Suprapubic skin (tissue), 4 donors: ENCODE data around the gene EEFSEC. TPM values are rescaled to one million over a fixed set of nuclear protein-coding genes. Genes with fewer than 3 reads are reported as not detected.

Source experiments
- DNase-seq, 2 donors: peaks; one replicate each; pipeline ENCODE4 v3.0.0-alpha.2; 2019; ENCODE audit warnings: low spot score in 2 of 2
- H3K27ac ChIP-seq: fragments of 200-600 bp; sonication (generic); one replicate; pipeline ENCODE4 v1.5.1; 2019
- H3K27me3 ChIP-seq: fragments of 200-600 bp; sonication (generic); one replicate; pipeline ENCODE4 v1.5.1; 2019
- H3K36me3 ChIP-seq: fragments of 200-600 bp; sonication (generic); one replicate; pipeline ENCODE4 v1.5.1; 2019
- H3K4me1 ChIP-seq: fragments of 200-600 bp; sonication (generic); one replicate; pipeline ENCODE4 v1.5.1; 2019
- H3K4me3 ChIP-seq: fragments of 200-600 bp; sonication (generic); one replicate; pipeline ENCODE4 v1.5.1; 2019; ENCODE audit warnings: mild to moderate bottlenecking
- H3K9me3 ChIP-seq: fragments of 200-600 bp; sonication (generic); one replicate; pipeline ENCODE4 v1.5.1; 2019
- CTCF ChIP-seq, 2 donors: fragments of 200-600 bp in 1 of 2; fragments of 450-650 bp in 1 of 2; sonication (generic) in 1 of 2; IDR thresholded peaks; one replicate each; pipeline ENCODE4 v1.5.1; 2016 to 2019; ENCODE audit warnings: antibody characterized with exemption in 2 of 2, mild to moderate bottlenecking in 1 of 2, moderate library complexity in 1 of 2
- EP300 ChIP-seq: sonication (generic); formaldehyde crosslinking; IDR thresholded peaks from one replicate; pipeline ENCODE4 v1.6.1; 2017; ENCODE audit warnings: antibody characterized with exemption
- POLR2A ChIP-seq, 2 donors: fragments of 450-650 bp; IDR thresholded peaks; one replicate each; pipeline ENCODE4 v1.6.1; 2017; ENCODE audit warnings: antibody characterized with exemption in 2 of 2, mild to moderate bottlenecking in 2 of 2, moderate library complexity in 2 of 2
- POLR2AphosphoS5 ChIP-seq, 3 donors: sonication (generic); formaldehyde crosslinking; IDR thresholded peaks; one replicate each; pipeline ENCODE4 v1.6.1; 2017; ENCODE audit warnings: antibody characterized with exemption in 3 of 3
- WGBS: methylation state at CpG from one replicate; pipeline ENCODE4 v1.1.5; 2018; 5-methylcytosine and 5-hydroxymethylcytosine counted together
- total RNA-seq, 4 donors: library from RNA; depleted of rRNA; stranded (reverse); fragments of >200 nt; gene quantifications; one replicate each; pipeline ENCODE4 v1.1.0, GENCODE V29; 2016

EEFSEC gene
- total RNA-seq, 4 donors from 2014 or later, result 14.3 to 19.4 (median 16.7) TPM

DNA sequence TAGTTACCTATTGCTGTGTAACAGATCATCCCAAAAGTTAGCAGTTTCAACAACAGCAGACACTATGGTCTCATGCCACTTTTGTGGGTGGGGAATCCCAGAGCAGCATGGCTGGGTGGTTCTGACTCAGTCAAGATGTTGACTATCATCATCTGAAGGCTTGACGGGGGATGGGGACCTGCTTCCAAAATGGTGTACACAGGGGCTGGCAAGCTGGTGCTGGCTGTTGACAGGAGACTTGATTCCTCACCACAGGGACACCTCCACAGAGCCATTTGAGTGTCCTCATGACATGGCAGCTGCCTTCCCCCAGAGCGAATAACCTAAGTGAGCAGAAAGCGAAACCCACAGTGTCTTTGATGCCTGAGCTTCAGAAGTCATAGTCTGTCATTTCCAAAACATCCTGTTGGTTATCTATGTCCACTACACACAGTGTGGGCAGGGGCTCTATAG, 294.3 kb downstream of the EEFSEC start:
- 81% methylated on average over 3 of the region's 3 CpGs for WGBS
- H3K36me3 ChIP-seq, result no peaks in the 10 kb centered on the region
- H3K9me3 ChIP-seq, result no peaks in the 10 kb centered on the region
- H3K4me1 ChIP-seq, result no peaks in the 10 kb centered on the region
- no peak overlapping the region for H3K4me3 ChIP-seq
- no peak overlapping the region for H3K27ac ChIP-seq
- TF ChIP-seq POLR2A (IDR thresholded peaks at IDR 0.05), result no peak
- TF ChIP-seq POLR2AphosphoS5 (IDR thresholded peaks at IDR 0.05), result no peak
- TF ChIP-seq EP300, result no peak
- no peak for TF ChIP-seq CTCF (IDR thresholded peaks at IDR 0.05)
- peaks cover 8% of the 10 kb centered on the region for H3K27me3 ChIP-seq
- no peak for DNase-seq

- H3K36me3 ChIP-seq, result no peaks in the 10 kb centered on the region
- DNase-seq, result no peak
- TF ChIP-seq POLR2A (IDR thresholded peaks at IDR 0.05), result no peak
- no peak for TF ChIP-seq EP300
- TF ChIP-seq POLR2AphosphoS5 (IDR thresholded peaks at IDR 0.05), result no peak
- no peak for TF ChIP-seq CTCF (IDR thresholded peaks at IDR 0.05)
Measured at GRCh38 chr3:128448491-128448890, 295.2 kb downstream of the EEFSEC start.

DNA sequence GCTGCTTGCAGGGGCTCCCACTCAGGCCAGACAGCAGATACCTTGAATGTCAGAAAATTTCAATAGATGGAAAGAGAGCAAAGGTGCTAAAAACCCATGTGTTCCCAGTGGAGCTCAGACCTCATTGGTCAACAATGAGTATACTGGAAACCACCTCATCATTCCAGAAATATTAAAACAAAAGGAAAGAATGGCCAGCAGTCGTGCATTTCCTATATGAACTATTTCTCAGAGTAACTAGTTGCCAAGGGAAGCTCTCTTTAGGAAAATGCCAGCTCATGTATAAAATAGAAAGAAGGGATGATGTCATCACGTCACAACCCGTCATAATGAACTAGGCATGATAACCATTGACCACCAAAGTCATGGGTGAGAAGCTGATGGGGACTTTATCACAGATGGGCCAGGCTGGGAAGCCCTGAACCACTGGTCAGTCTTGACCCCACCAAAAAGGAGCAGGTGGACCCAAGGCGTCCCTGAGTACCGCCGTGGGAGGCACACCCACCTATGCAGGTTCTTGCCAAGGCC, 295.9 kb downstream of the EEFSEC start:
- H3K36me3 ChIP-seq, result no peaks in the 10 kb centered on the region

More at GRCh38 chr3:128448491-128448890, 295.2 kb downstream of the EEFSEC start:
- H3K4me1 ChIP-seq, result no peaks in the 10 kb centered on the region
- H3K9me3 ChIP-seq, result no peaks in the 10 kb centered on the region
- 66% methylated on average over 6 of the region's 6 CpGs for WGBS
- peaks cover 15% of the 10 kb centered on the region for H3K27me3 ChIP-seq
- no peak overlapping the region for H3K27ac ChIP-seq
- H3K4me3 ChIP-seq, result no peak overlapping the region

DNA sequence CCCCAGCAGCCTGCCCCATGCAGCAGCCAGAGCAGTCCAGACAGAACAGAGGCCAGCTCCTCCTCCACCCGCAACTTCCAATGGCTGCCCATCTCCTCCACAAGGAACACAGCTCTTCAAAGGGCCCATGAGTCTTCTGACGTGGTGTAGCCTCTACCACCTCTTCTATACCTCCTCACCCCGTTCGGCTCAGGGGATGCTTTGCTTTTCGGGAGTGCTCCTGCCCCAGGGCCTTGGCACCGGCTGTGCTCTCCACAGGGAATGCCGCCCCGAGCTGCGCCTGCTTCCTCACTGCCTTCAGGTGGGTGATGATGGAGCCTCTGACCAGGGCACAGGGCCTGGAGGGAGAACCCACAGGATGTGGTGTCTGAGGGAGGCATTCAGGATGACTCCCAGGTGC, 298.8 kb downstream of the EEFSEC start:
- Histone ChIP-seq H3K27ac (no peak overlapping the region), H3K4me1 (no peaks in the 10 kb centered on the region), H3K4me3 (no peak overlapping the region), H3K9me3 (no peaks in the 10 kb centered on the region), H3K36me3 (no peaks in the 10 kb centered on the region), H3K27me3 (peaks cover 40% of the 10 kb centered on the region)
- DNase-seq, result no peak
- no peak for TF ChIP-seq POLR2A (IDR thresholded peaks at IDR 0.05)
- TF ChIP-seq CTCF (IDR thresholded peaks at IDR 0.05), result no peak
- no peak for TF ChIP-seq POLR2AphosphoS5 (IDR thresholded peaks at IDR 0.05)
- TF ChIP-seq EP300, result no peak
- 76% methylated on average over 9 of the region's 9 CpGs for WGBS

More for the DNA sequence above, 295.9 kb downstream of the EEFSEC start:
- no peak for TF ChIP-seq POLR2A (IDR thresholded peaks at IDR 0.05)
- TF ChIP-seq EP300, result no peak
- TF ChIP-seq CTCF (IDR thresholded peaks at IDR 0.05), result no peak
- TF ChIP-seq POLR2AphosphoS5 (IDR thresholded peaks at IDR 0.05), result no peak
- Histone ChIP-seq H3K27ac (no peak overlapping the region), H3K9me3 (no peaks in the 10 kb centered on the region), H3K27me3 (peaks cover 17% of the 10 kb centered on the region), H3K4me1 (no peaks in the 10 kb centered on the region), H3K4me3 (no peak overlapping the region)
- DNase-seq, result no peak
- WGBS, result 74% methylated on average over 6 of the region's 6 CpGs

GRCh38 chr3:128452678-128453275, 299.5 kb downstream of the EEFSEC start:
- no peak for TF ChIP-seq CTCF (IDR thresholded peaks at IDR 0.05)
- no peak for TF ChIP-seq POLR2AphosphoS5 (IDR thresholded peaks at IDR 0.05)
- no peak for TF ChIP-seq EP300
- TF ChIP-seq POLR2A (IDR thresholded peaks at IDR 0.05), result no peak
- Histone ChIP-seq H3K27me3 (peaks cover 43% of the 10 kb centered on the region), H3K9me3 (no peaks in the 10 kb centered on the region), H3K4me3 (no peak overlapping the region), H3K36me3 (no peaks in the 10 kb centered on the region), H3K4me1 (no peaks in the 10 kb centered on the region), H3K27ac (no peak overlapping the region)
- WGBS, result 73% methylated on average over 16 of the region's 21 CpGs
- no peak for DNase-seq
